Ovary (tissue), 3 donors: ENCODE results near the gene CFAP61.

Experiments
- CTCF ChIP-seq, 3 donors: fragments of 450-650 bp in 2 of 3; fragments of 200-600 bp in 1 of 3; IDR thresholded peaks; one replicate each; pipeline versions ENCODE4 v1.5.1 to v1.8.0; 2016 to 2022; ENCODE audit warnings: antibody characterized with exemption in 3 of 3, mild to moderate bottlenecking in 1 of 3
- EP300 ChIP-seq: sonication (generic); formaldehyde crosslinking; IDR thresholded peaks from one replicate; pipeline ENCODE4 v1.6.1; 2017; ENCODE audit warnings: antibody characterized with exemption
- POLR2A ChIP-seq: fragments of 450-650 bp; IDR thresholded peaks from one replicate; pipeline ENCODE4 v1.6.1; 2017; ENCODE audit warnings: antibody characterized with exemption, mild to moderate bottlenecking, moderate library complexity
- donor health status: DM: no; HTN: no; CAD: no.

DNA sequence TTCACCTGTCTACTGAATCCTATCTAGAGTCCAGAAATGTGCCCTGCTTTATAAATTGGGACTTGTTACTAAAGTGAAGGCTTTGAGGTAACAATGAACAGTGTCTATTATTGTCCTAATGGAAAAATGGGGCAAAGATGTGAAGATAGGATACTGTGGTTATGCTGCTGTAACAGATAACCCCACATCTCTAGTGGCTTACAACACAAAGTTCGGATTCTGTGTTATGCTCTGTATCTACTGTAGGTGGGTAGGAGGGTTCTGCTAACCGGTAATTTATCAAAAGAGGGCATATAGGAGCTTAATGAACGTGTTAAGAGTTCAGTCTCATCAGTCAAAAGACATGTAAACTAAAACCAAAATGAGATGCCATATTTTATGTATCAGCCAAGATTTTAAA is 28.9 kb upstream of the CFAP61 start:
- TF ChIP-seq CTCF (IDR thresholded peaks at IDR 0.05) (no peak), EP300 (no peak), POLR2A (no peak)
